Effector memory CD8-positive, alpha-beta T cell (primary cell): ENCODE measurements around the gene ERP29.
A peak's percentile ranks its signal among the peaks of the same experiment; 100 is the strongest.
"Not testable (repeated sequence)": the region's sequence is repeated elsewhere in the genome, so short reads cannot be mapped to it uniquely, and the experiment has no call there.

ENCODE experiments used
- ATAC-seq: fragments of 150-1000 bp; cut with Tn5 transposase; replicated peaks from 2 replicates; pipeline ENCODE4 v1.10.0; 2021; ENCODE audit warnings: mild to moderate bottlenecking, moderate library complexity
- DNase-seq, 3 experiments: peaks; one replicate each; pipeline ENCODE4 v3.0.0; 2021
- H3K27ac Mint-ChIP-seq, 2 donors: one replicate each; pipeline ENCODE4 v1.8.0; 2022; ENCODE audit warnings: mild to moderate bottlenecking in 2 of 2, mixed read lengths in 2 of 2, moderate library complexity in 2 of 2
- H3K27me3 Mint-ChIP-seq, 2 donors: one replicate each; pipeline ENCODE4 v1.8.0; 2022; ENCODE audit warnings: mixed read lengths in 2 of 2
- H3K36me3 Mint-ChIP-seq: one replicate; pipeline ENCODE4 v1.8.0; 2022; ENCODE audit warnings: mild to moderate bottlenecking, moderate library complexity, mixed read lengths; ENCODE audit not compliant: insufficient read depth
- H3K4me1 Mint-ChIP-seq, 2 donors: one replicate each; pipeline ENCODE4 v1.8.0; 2022; ENCODE audit warnings: low read depth in 2 of 2, mixed read lengths in 2 of 2
- H3K4me3 Mint-ChIP-seq, 2 donors: one replicate each; pipeline ENCODE4 v1.8.0; 2022; ENCODE audit warnings: mild to moderate bottlenecking in 2 of 2, mixed read lengths in 2 of 2, moderate library complexity in 2 of 2
- H3K9me3 Mint-ChIP-seq, 2 donors: one replicate each; pipeline ENCODE4 v1.8.0; 2022; ENCODE audit warnings: mixed read lengths in 2 of 2

The ERP29 gene

GRCh38 chr12:112031472-112031871 lies 18.2 kb downstream of the ERP29 start:
- peak overlapping the region; percentile 24 to 64 for H3K27ac Mint-ChIP-seq
- no peaks in the 10 kb centered on the region for H3K27me3 Mint-ChIP-seq
- DNase-seq (no peak), ATAC-seq (no peak)
- H3K4me3 Mint-ChIP-seq = no peak overlapping the region
- H3K9me3 Mint-ChIP-seq = no peaks in the 10 kb centered on the region
- peaks cover 46% of the 10 kb centered on the region for H3K36me3 Mint-ChIP-seq
- H3K4me1 Mint-ChIP-seq = peaks cover 0 to 7% of the 10 kb centered on the region in 2 donors

GRCh38 chr12:112032292-112032691 lies 19.1 kb downstream of the ERP29 start:
- Mint-ChIP-seq H3K36me3 (peaks cover 52% of the 10 kb centered on the region), H3K4me3 (no peak overlapping the region), H3K27ac (peak overlapping the region in 1 of 2 donors; percentile 24), H3K9me3 (no peaks in the 10 kb centered on the region), H3K27me3 (no peaks in the 10 kb centered on the region), H3K4me1 (peaks cover 0 to 3% of the 10 kb centered on the region in 2 donors)
- DNase-seq = no peak
- ATAC-seq = no peak

GRCh38 chr12:112035219-112035785 lies 22.1 kb downstream of the ERP29 start:
- no peak for DNase-seq
- Mint-ChIP-seq H3K4me3 (no peak overlapping the region), H3K27me3 (no peaks in the 10 kb centered on the region), H3K36me3 (peaks cover 72% of the 10 kb centered on the region), H3K9me3 (no peaks in the 10 kb centered on the region), H3K27ac (no peak overlapping the region), H3K4me1 (no peaks in the 10 kb centered on the region)
- ATAC-seq = no peak

- H3K4me3 Mint-ChIP-seq, H3K9me3 Mint-ChIP-seq, ATAC-seq, DNase-seq, H3K4me1 Mint-ChIP-seq, H3K27me3 Mint-ChIP-seq: not testable (repeated sequence)
- Mint-ChIP-seq H3K27ac (peak overlapping the region in 1 of 2 donors; percentile 75), H3K36me3 (peaks cover 79% of the 10 kb centered on the region)
These were observed 23.4 kb downstream of the ERP29 start for GRCh38 chr12:112036614-112037013.

GRCh38 chr12:112046003-112046402 lies 32.8 kb downstream of the ERP29 start:
- DNase-seq = no peak
- no peak for ATAC-seq
- no peaks in the 10 kb centered on the region for H3K9me3 Mint-ChIP-seq
- H3K4me3 Mint-ChIP-seq = no peak overlapping the region
- H3K4me1 Mint-ChIP-seq = peaks cover 0 to 2% of the 10 kb centered on the region in 2 donors
- H3K36me3 Mint-ChIP-seq = peaks cover 84% of the 10 kb centered on the region
- H3K27me3 Mint-ChIP-seq = no peaks in the 10 kb centered on the region
- no peak overlapping the region for H3K27ac Mint-ChIP-seq

- ATAC-seq = no peak
- H3K36me3 Mint-ChIP-seq = peaks cover 83% of the 10 kb centered on the region
- no peaks in the 10 kb centered on the region for H3K27me3 Mint-ChIP-seq
- DNase-seq = no peak
- no peaks in the 10 kb centered on the region for H3K9me3 Mint-ChIP-seq
- peaks cover 0 to 2% of the 10 kb centered on the region in 2 donors for H3K4me1 Mint-ChIP-seq
- H3K27ac Mint-ChIP-seq = no peak overlapping the region
- H3K4me3 Mint-ChIP-seq = no peak overlapping the region
These were observed 36.1 kb downstream of the ERP29 start for GRCh38 chr12:112049351-112049750.

GRCh38 chr12:112061137-112061536 lies 47.9 kb downstream of the ERP29 start:
- H3K36me3 Mint-ChIP-seq = peaks cover 70% of the 10 kb centered on the region
- no peak overlapping the region for H3K4me3 Mint-ChIP-seq
- H3K27me3 Mint-ChIP-seq = no peaks in the 10 kb centered on the region
- ATAC-seq (no peak), DNase-seq (no peak)
- no peaks in the 10 kb centered on the region for H3K4me1 Mint-ChIP-seq
- no peaks in the 10 kb centered on the region for H3K9me3 Mint-ChIP-seq
- H3K27ac Mint-ChIP-seq = no peak overlapping the region

GRCh38 chr12:112063273-112063672 lies 50.0 kb downstream of the ERP29 start:
- Mint-ChIP-seq H3K36me3 (peaks cover 76% of the 10 kb centered on the region), H3K9me3 (no peaks in the 10 kb centered on the region), H3K27me3 (no peaks in the 10 kb centered on the region), H3K27ac (peak overlapping the region in 1 of 2 donors; percentile 44), H3K4me3 (no peak overlapping the region), H3K4me1 (no peaks in the 10 kb centered on the region)
- ATAC-seq (no peak), DNase-seq (no peak)

GRCh38 chr12:112066566-112066965 lies 53.3 kb downstream of the ERP29 start:
- H3K36me3 Mint-ChIP-seq = peaks cover 72% of the 10 kb centered on the region
- no peak overlapping the region for H3K4me3 Mint-ChIP-seq
- no peaks in the 10 kb centered on the region for H3K27me3 Mint-ChIP-seq
- DNase-seq (no peak), ATAC-seq (no peak)
- H3K4me1 Mint-ChIP-seq = no peaks in the 10 kb centered on the region
- peak overlapping the region in 1 of 2 donors; percentile 12 for H3K27ac Mint-ChIP-seq
- H3K9me3 Mint-ChIP-seq = no peaks in the 10 kb centered on the region
